Keratinocyte (primary cell): ENCODE data around the gene RHBDL2.

ENCODE experiments used
- CTCF ChIP-seq, 3 experiments: IDR thresholded peaks in 1 of 3; conservative IDR thresholded peaks in 1 of 3; optimal IDR thresholded peaks in 1 of 3; 2 replicates in 2 of 3; 3 replicates in 1 of 3; pipeline versions ENCODE3 to v1.5.1; 2011; ENCODE audit warnings: low read length in 3 of 3, mild to moderate bottlenecking in 3 of 3, moderate library complexity in 2 of 3, control low read depth in 1 of 3, inconsistent platforms in 1 of 3; ENCODE audit not compliant: insufficient read depth in 2 of 3; ENCODE audit errors: extremely low read depth in 1 of 3
- EZH2 ChIP-seq: IDR thresholded peaks from one replicate; pipeline ENCODE4 v1.6.1; 2012; ENCODE audit warnings: inconsistent platforms, mild to moderate bottlenecking, low read length, moderate library complexity

- TF ChIP-seq CTCF (optimal IDR thresholded peaks at IDR 0.05 in 1 of 3, IDR thresholded peaks at IDR 0.05 in 1 of 3, conservative IDR thresholded peaks at IDR 0.05 in 1 of 3; ENCODE audit: extremely low read depth in 1 of 3, insufficient read depth in 2 of 3, low read length in 3 of 3) (no peak), EZH2 (no peak)
These were observed 49.4 kb upstream of the RHBDL2 start, which contains the start of gene AKIRIN1 for GRCh38 chr1:38990738-38991637.
